Ishikawa (cell line): ENCODE measurements around the gene GGCX.

Experiments used
- TEAD4 ChIP-seq: IDR thresholded peaks from 2 replicates; pipeline ENCODE4 v1.6.1; 2012
- TF ChIP-seq, protein P1 (sequence below): IDR thresholded peaks from 2 replicates; pipeline ENCODE4 v1.6.1; 2012

DNA sequence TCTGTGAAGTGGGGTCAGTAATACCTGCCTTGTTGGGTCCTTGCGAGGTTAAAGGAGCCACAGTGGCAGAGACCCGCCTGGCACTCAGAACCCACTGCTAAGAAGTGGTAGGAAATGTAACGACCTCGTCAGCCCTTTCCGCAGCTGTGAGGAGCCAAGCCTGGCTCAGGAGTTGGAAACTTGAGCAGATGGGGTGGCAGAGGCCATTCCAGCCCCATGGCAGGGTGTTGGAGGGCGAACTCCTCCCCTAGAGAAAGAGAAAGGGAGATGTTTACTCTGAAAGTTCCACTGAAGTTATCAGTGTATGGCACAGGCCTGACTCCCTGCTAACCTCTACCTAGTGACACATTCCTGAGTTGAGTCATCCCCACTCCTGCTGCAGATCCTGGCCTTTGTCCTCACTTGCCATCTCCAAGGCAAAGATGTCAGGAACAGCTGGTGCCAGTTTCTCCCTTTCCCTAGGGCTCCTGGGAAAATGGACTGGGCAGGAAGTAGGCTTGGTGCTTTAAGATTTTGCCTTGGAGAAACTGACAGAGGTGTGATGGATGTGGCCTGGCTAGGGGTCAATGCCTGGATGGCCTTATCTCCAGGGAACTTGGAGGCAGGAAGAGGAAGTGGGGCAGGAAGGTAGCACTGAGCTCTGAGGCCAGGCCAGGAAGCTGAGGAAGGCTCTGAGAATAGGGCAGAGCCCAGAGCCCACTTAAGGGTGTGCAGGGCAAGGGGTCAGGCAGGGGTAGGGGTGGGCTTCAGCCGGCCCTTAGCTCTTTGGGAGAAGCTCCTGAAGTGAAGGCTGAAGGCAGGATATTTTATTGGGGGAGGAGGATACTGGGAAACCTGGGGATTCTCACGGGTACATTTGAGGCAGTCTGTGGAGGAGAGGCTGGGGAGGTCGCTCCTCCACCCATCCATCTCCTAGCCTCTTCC, 23.8 kb upstream of the GGCX start:
- no peak for TF ChIP-seq TEAD4
- TF ChIP-seq, protein P1, sequence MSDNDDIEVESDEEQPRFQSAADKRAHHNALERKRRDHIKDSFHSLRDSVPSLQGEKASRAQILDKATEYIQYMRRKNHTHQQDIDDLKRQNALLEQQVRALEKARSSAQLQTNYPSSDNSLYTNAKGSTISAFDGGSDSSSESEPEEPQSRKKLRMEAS: no peak
